Astrocyte of the hippocampus (primary cell): ENCODE measurements around the gene ADGRA1.
"Not testable (repeated sequence)": the region's sequence is repeated elsewhere in the genome, so short reads cannot be mapped to it uniquely, and the experiment has no call there.

ENCODE experiments used
- DNase-seq: peaks from one replicate; pipeline ENCODE4 v3.0.0; 2011; ENCODE audit warnings: low read depth, low spot score

The ADGRA1 gene

DNA sequence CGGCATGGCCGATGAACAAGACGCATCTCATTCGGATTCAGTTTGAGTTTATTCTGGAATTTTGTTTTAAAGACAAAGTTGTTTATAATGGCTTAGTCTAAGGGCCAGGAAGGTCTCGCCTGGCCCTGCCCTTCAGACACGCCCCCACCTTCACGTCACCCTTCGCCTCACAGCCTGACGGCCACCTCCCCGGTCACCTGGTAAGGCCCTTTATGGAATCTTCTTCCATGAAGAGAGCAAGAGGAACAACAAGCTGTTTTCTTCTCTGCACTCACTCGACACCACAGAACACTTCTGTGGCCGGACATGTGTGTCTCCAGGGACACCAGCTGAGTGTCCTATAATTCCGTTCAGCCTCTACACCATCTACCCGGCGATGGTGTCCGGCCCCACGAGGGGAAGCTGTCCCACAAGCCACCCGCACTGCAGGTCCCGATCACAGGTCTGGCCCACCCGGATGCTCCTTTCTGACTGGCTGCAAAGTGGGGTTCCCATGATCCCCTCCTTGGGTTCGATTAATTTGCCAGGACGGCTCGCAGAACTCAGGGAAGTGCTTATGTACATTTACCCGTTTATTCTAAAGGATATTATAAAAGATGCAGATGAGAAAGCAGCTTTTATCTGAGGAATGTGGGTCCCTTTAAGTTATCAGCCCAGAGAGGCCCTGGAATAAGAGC is 54.9 kb downstream of the ADGRA1 start:
- no peak for DNase-seq

DNA sequence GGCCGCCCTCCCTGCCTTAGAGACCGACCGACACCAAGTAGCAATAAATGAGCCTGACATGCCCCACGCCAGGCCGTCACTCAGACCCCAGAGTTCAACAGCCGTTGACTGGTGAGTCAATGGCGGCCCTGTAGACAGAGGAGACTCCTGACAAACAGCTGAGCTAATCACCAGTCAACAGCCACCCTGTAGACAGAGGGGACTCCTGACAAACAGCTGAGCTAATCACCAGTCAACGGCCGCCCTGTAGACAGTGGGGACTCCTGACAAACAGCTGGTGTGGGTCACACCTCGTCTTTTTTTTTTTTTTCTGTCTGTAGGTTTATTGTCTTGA is 55.4 kb downstream of the ADGRA1 start:
- DNase-seq, result no peak

GRCh38 chr10:133143546-133143945 is 55.8 kb downstream of the ADGRA1 start:
- no peak for DNase-seq

- DNase-seq, result no peak
These were observed 57.0 kb downstream of the ADGRA1 start for GRCh38 chr10:133144771-133145170.

DNA sequence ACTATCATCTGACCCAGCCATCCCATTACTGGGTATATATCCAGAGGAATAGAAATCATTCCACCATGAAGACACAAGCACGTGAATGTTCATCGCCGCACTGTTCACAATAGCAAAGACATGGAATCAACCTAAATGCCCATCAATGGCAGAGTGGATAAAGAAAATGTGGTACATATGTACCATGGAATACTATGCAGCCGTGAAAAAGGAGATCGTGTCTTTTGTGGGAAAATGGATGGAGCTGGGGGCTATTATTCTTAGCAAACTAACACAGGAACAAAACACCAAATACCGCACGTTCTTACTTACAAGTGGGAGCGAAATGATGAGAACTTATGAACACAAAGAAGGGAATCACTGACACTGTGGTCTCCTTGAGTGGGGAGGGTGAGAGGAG is 62.5 kb downstream of the ADGRA1 start:
- DNase-seq, result no peak

DNA sequence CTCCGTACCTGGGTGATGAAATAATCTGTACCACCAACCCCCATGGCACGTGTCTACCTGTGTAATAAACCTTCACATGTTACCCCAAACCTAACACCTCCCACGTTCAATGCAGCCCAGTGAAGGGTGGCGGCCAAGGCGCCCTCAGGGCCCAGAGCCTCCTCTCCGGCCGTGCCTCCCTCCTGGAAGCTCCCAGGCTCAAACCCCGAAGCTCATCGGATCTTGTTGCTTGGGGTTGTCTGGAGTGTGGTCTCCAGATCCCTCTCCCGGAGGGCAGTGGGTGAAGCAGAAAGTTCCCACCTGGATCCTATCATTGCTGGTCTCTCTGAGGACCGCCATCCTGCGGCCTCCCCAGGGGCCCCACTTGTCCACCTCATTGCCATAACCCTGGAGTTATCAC is 62.9 kb downstream of the ADGRA1 start:
- no peak for DNase-seq

DNA sequence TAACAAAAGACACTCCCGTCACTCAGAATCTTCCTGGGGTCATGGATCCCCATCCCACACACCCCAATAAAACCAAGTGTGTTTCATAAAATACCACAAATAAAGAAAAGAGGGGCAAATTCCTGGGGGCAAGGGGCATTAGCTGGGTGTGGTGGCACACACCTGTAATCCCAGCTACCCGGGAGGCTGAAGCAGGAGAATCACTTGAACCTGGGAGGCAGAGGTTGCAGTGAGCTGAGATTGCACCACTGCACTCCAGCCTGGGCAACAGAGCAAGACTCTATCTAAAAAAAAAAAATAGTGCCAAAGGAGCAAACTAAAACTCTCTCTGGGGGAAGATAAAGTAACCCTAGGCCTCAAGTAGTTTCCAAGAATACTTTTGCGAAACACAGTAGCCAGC is 63.3 kb downstream of the ADGRA1 start:
- not testable (repeated sequence) for DNase-seq

DNA sequence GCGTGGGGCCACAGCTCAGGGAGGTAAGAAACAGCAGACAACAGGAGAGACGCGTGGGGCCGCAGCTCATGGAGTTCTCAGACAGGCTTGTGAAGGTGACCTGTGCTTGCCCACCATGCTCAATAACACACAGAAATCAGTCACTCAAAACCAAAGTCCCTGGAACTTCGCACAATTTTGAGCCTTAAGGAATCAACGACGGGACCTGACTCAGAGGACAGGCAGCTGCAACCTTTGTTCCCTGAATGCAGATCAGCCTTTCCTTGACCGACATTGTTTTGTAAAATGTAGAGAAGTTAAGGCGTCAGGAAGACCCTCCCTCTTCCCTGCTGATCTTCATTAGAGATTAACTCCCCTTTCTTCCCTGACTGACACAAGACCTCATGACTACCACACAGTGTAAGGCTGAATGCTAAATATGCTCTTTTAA is 63.8 kb downstream of the ADGRA1 start:
- peak; percentile 72 for DNase-seq

GRCh38 chr10:133154411-133154810 is 66.7 kb downstream of the ADGRA1 start:
- no peak for DNase-seq

- DNase-seq, result no peak
These were observed 67.5 kb downstream of the ADGRA1 start for GRCh38 chr10:133154996-133155778.

- DNase-seq, result no peak
These were observed 69.2 kb downstream of the ADGRA1 start for GRCh38 chr10:133156674-133157579.

GRCh38 chr10:133157662-133158436 is 70.1 kb downstream of the ADGRA1 start:
- no peak for DNase-seq

DNA sequence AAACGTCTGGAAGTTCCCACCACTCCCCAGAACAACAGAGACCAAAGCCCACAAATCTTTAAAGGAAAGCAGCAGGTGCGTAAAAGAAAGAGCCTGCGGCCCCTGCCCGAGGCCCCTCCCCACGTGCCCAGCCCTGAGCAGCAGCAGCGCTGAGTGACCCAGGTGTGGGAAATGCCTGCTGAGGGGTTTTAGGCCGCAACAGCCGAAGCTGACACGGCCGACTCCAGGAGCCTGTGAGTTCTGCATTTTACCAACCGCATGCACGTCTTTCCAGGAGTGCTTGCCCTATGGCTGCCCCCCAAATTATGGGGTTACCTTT is 70.7 kb downstream of the ADGRA1 start:
- no peak for DNase-seq

DNA sequence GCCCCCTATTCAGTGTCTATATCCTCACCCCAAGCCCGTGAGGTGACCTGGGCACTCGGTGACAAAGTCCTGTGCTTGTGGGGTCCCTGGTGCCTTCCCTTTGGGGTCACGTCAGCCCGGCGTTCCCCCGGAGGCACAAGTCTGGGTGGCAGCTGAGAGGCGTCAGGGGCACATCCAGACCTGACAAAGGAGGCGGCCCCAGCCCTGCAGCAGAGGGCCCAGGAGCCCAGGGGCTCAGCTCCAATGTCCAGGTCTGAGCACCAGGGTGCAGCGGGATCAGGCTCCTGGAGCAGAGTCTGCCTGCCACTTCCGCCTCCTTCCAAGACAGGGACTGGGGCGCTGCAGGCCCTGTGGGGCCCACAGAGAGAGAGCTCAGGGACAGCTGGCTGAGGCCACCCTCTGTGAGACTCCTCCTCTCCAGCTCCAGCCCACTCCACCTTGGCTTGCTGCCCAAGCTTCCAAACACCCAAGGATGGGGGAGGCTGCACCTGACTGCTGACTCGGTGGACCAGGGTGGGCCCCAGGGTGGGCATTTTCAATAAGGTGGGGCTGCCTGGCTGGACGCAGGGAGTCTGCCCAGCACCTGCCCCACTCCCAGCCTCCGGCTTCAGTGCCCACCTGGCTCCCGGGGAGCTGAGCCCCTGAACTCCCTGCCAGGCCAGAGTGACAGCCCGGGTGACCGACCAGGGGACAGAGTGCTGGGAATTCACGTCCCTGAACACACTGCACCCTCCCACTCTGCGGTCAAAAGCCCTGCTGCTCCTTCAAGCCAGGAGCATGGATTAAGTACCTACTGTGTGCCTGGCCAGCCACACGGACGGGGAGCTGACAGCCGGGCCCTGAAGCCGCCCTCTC is 71.3 kb downstream of the ADGRA1 start:
- peak; percentile 33 for DNase-seq

- DNase-seq, result no peak
These were observed 71.9 kb downstream of the ADGRA1 start for GRCh38 chr10:133159611-133159949.

GRCh38 chr10:133159950-133160825 is 72.5 kb downstream of the ADGRA1 start, which contains the start of gene KNDC1:
TSS of gene KNDC1 (plus strand) at chr10:133160219. CDS start at chr10:133160468, 249 bp downstream.
- peak; percentile 72 for DNase-seq

DNA sequence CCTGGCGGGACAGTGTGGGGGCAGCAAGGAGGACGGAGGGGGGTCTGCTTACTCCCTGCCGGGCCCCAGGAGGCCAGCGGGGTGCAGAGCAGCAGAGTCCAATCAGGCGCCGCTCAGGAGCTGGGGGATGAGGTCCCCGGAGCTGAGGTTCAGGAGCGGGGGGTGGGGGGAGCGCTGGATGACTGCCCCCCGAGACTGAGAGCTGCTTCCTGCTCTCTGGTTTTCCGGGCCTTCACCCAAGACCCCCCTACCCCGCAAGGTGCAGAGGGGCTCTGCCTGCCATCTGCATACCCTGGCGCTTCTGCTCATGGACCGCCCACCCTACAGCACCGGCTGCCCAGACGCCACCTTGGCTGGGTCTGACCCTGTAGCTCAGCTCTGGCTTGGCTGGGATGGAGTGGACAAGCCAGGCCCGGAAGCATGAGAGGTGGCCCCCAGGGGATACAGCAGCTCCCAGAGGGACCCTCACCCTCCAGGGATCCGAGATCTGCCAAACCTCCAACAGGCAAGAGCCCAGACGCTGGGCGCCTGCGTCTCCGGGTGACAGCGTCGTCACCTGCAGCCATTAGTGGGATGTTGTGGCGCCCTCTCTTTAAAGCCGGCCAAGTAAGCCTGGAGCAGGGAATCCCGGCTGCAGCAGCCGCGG is 73.2 kb downstream of the ADGRA1 start:
- peak; percentile 17 for DNase-seq

GRCh38 chr10:133161486-133162109 is 73.9 kb downstream of the ADGRA1 start:
- DNase-seq, result no peak
